Body of pancreas (tissue), 4 donors: Measurements from ENCODE around the gene PALLD.

Experiments
- CTCF ChIP-seq, 7 experiments: fragments of 450-650 bp in 4 of 7; fragments of 200-600 bp in 3 of 7; sonication (generic) in 3 of 7; IDR thresholded peaks; one replicate each; pipeline ENCODE4 v1.5.1; 2016 to 2019; ENCODE audit warnings: antibody characterized with exemption in 7 of 7
- POLR2A ChIP-seq, 3 donors: fragments of 450-650 bp; IDR thresholded peaks; one replicate each; pipeline ENCODE4 v1.6.1; 2016; ENCODE audit warnings: antibody characterized with exemption in 3 of 3, mild to moderate bottlenecking in 2 of 3

DNA sequence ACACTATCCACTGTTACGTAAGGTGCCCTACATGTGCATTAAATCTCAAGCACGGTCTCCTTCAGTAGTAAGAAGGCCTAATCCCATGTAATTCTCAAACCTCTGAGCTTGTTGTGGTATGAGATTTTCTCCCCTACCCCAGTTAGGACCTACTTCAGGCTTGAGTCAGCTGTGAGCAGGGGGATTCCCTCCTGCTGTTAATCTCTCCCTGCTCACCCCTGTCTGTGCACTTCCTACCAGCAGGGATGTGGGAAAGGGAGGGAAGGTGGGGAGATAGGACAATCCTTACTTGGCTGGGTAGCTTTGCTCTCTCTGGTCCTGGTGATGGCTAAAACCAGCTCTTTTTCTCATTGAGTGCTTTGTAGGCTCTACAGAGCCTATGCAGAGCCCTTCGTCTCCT is 60.8 kb downstream of the PALLD start:
- TF ChIP-seq CTCF (IDR thresholded peaks at IDR 0.05) (no peak), POLR2A (IDR thresholded peaks at IDR 0.05) (no peak)
